OCI-LY3 (cell line): ENCODE measurements around the gene PEX16.

Experiments
- EZH2phosphoT487 ChIP-seq: fragments of 200-600 bp; shearing (Covaris generic); IDR thresholded peaks from 2 replicates; pipeline ENCODE4 v1.6.1; 2018; ENCODE audit warnings: antibody characterized with exemption, mixed run types, low read depth
- TF ChIP-seq, protein P1 (sequence below): fragments of 200-600, 300-600 bp; sonication (generic); IDR thresholded peaks from 2 replicates; pipeline ENCODE4 v1.5.1; 2014; ENCODE audit warnings: antibody characterized with exemption, low read length, low read depth

DNA sequence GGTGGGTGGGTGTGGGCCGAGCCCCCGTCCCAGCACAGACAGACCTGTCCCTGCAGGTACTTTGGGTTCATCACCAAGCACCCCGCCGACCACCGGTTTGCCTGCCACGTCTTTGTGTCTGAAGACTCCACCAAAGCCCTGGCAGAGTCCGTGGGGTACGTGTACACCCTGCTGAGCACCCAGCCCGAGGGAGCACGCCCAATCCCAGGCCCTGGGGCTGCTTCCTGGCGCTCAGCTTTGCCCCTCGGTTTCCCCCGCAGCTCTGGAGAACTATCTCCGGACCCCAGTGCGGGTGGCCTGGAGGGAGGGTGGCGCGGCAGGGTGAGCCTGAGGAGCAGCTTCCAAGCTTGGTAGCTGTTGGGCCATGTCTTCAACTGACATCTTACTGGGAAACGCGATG is 12.6 kb downstream of the PEX16 start:
- TF ChIP-seq, protein P1, sequence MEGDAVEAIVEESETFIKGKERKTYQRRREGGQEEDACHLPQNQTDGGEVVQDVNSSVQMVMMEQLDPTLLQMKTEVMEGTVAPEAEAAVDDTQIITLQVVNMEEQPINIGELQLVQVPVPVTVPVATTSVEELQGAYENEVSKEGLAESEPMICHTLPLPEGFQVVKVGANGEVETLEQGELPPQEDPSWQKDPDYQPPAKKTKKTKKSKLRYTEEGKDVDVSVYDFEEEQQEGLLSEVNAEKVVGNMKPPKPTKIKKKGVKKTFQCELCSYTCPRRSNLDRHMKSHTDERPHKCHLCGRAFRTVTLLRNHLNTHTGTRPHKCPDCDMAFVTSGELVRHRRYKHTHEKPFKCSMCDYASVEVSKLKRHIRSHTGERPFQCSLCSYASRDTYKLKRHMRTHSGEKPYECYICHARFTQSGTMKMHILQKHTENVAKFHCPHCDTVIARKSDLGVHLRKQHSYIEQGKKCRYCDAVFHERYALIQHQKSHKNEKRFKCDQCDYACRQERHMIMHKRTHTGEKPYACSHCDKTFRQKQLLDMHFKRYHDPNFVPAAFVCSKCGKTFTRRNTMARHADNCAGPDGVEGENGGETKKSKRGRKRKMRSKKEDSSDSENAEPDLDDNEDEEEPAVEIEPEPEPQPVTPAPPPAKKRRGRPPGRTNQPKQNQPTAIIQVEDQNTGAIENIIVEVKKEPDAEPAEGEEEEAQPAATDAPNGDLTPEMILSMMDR, result no peak
- no peak for TF ChIP-seq EZH2phosphoT487
